Measurements from ENCODE around the gene TCN1. TPM values are rescaled to one million over a fixed set of nuclear protein-coding genes. Genes with fewer than 3 reads are reported as not detected.
"Not testable (repeated sequence)": the region's sequence is repeated elsewhere in the genome, so short reads cannot be mapped to it uniquely, and the experiment has no call there.

TCN1 gene, protein sequence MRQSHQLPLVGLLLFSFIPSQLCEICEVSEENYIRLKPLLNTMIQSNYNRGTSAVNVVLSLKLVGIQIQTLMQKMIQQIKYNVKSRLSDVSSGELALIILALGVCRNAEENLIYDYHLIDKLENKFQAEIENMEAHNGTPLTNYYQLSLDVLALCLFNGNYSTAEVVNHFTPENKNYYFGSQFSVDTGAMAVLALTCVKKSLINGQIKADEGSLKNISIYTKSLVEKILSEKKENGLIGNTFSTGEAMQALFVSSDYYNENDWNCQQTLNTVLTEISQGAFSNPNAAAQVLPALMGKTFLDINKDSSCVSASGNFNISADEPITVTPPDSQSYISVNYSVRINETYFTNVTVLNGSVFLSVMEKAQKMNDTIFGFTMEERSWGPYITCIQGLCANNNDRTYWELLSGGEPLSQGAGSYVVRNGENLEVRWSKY
- under 1 TPM in 1 of 7 donors, not detected in 6; 0.48 TPM for total RNA-seq
- not detected for polyA plus RNA-seq
- long read RNA-seq, donor 1: 0 reads
- long read RNA-seq, donor 2: 0 reads
- long read RNA-seq, donor 3: 0 reads

- no peaks in the 10 kb centered on the region for H3K4me1 ChIP-seq (ENCODE audit: insufficient read depth)
- WGBS, 3 donors: 77 to 84% (median 78%) methylated on average over 3 of the region's 3 CpGs
- no peak for DNase-seq
- H3K9me3 ChIP-seq: no peaks in the 10 kb centered on the region
- TF ChIP-seq, protein P1, sequence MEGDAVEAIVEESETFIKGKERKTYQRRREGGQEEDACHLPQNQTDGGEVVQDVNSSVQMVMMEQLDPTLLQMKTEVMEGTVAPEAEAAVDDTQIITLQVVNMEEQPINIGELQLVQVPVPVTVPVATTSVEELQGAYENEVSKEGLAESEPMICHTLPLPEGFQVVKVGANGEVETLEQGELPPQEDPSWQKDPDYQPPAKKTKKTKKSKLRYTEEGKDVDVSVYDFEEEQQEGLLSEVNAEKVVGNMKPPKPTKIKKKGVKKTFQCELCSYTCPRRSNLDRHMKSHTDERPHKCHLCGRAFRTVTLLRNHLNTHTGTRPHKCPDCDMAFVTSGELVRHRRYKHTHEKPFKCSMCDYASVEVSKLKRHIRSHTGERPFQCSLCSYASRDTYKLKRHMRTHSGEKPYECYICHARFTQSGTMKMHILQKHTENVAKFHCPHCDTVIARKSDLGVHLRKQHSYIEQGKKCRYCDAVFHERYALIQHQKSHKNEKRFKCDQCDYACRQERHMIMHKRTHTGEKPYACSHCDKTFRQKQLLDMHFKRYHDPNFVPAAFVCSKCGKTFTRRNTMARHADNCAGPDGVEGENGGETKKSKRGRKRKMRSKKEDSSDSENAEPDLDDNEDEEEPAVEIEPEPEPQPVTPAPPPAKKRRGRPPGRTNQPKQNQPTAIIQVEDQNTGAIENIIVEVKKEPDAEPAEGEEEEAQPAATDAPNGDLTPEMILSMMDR (IDR thresholded peaks at IDR 0.05): no peak
- TF ChIP-seq EP300 (IDR thresholded peaks at IDR 0.05) (no peak), POLR2A (IDR thresholded peaks at IDR 0.05) (no peak)
- no peak within 1 kb of the TSS for H3K27ac ChIP-seq
- intact Hi-C loops (cut with DNase I): no loop called here
- H3K4me3 ChIP-seq: no peak within 1 kb of the TSS
- H3K27me3 ChIP-seq: no peaks in the 10 kb centered on the region
- H3K36me3 ChIP-seq: no peaks in the 10 kb centered on the region
Observed at GRCh38 chr11:59866397-59866796, at the start of gene TCN1. TSS of gene TCN1 (minus strand) at chr11:59866487. CDS start at chr11:59866470, 17 bp downstream.

DNA sequence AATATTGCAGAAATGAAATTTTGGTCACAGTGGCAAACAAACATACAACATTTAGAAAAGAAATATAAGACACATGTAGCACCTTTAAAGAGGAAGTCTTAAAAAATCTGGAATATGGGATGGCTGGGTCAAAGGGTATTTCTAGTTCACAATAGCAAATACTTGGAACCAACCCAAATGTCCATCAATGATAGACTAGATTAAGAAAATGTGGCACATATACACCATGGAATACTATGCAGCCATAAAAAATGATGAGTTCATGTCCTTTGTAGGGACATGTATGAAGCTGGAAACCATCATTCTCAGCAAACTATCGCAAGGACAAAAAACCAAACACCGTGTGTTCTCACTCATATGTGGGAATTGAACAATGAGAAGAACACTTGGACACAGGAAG, 37.3 kb upstream of the TCN1 start:
- WGBS, 3 donors: 98 to 100% (median 98%) methylated on average over 2 of the region's 2 CpGs
- DNase-seq; H3K27me3 ChIP-seq; intact Hi-C loops (cut with DNase I); H3K4me1 ChIP-seq (ENCODE audit: insufficient read depth); H3K27ac ChIP-seq; H3K36me3 ChIP-seq; H3K9me3 ChIP-seq; H3K4me3 ChIP-seq: not testable (repeated sequence)

DNA sequence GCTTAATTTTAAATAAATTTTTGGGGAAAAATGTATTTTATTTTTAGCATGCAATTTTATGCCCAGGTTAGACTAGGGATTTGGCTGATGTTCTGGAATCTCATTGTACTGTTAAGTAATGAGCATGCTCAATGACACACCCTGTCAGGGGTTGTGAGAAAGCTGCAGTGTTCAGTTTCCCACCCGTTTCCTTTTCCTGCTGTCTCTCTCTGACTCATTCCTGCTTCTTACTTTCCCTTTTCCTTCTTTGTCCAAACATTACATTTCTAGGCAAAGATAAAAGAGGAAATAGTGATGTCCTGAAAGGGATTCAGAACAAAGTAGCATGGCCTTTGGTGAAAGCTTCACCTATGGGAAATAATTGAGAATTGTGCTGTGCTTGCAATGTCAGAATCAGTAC, 35.0 kb upstream of the TCN1 start:
- TF ChIP-seq EP300 (IDR thresholded peaks at IDR 0.05) (no peak), POLR2A (IDR thresholded peaks at IDR 0.05) (no peak)
- TF ChIP-seq, protein P1 (IDR thresholded peaks at IDR 0.05): no peak
- DNase-seq: no peak
- Histone ChIP-seq H3K36me3 (no peaks in the 10 kb centered on the region), H3K4me1 (ENCODE audit: insufficient read depth) (no peaks in the 10 kb centered on the region), H3K27me3 (no peaks in the 10 kb centered on the region), H3K9me3 (no peaks in the 10 kb centered on the region), H3K4me3 (no peak overlapping the region), H3K27ac (no peak overlapping the region)
- intact Hi-C loops (cut with DNase I): no loop called here
- 4 to 9% (median 5%) methylated on average over 1 of the region's 1 CpG for WGBS, 3 donors

DNA sequence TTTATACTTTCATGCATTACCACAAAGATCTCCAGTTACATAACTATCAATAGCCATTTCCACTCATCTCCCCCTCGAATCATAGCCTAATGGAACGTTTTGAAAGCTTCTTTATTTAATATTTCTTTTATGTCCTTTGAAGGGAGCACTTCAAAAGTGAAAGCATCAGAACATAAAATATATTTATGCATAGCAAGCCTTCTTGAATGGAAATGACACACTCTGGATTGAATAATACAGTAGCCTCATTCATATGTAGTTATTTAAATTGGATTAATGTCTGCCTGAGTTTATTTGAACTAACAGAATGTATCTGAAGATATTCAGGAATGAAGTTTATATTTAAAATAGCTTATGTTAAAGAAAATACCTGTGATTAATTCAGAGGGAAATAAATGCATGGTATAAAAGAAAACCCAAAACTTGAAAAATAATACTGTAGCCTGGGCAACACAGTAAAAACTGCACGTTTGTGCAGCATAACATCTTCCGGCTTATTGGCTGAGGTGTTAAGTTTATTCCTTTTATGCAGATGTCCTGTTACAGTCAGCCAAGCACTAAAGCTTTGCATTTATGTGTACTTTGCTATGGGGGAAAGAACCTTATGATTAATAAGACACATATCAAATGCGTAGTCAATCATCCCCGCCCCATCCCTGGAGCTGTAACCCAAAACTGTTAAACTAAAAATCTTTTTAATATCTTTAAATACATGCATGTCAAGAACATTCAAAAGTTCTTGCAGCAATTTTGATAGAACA, 34.3 kb upstream of the TCN1 start:
- Histone ChIP-seq H3K4me1 (ENCODE audit: insufficient read depth) (no peaks in the 10 kb centered on the region), H3K27ac (no peak overlapping the region), H3K36me3 (no peaks in the 10 kb centered on the region), H3K9me3 (no peaks in the 10 kb centered on the region), H3K27me3 (no peaks in the 10 kb centered on the region), H3K4me3 (no peak overlapping the region)
- 57 to 65% (median 63%) methylated on average over 6 of the region's 6 CpGs for WGBS, 3 donors
- intact Hi-C loops (cut with DNase I): no loop called here
- TF ChIP-seq POLR2A (IDR thresholded peaks at IDR 0.05): no peak
- TF ChIP-seq, protein P1 (IDR thresholded peaks at IDR 0.05): no peak
- TF ChIP-seq EP300 (IDR thresholded peaks at IDR 0.05): no peak
- DNase-seq: no peak
